ENCODE results near the gene DCAKD.
A peak's percentile ranks its signal among the peaks of the same experiment; 100 is the strongest.

DCAKD gene

GRCh38 chr17:45031231-45032173 lies 19.9 kb downstream of the DCAKD start:
- no peak for DNase-seq (ENCODE audit: low read depth in 1 of 2, low spot score in 1 of 2)

- no peak for DNase-seq (ENCODE audit: low read depth in 1 of 2, low spot score in 1 of 2)
Observed at GRCh38 chr17:45030733-45031132, 20.7 kb downstream of the DCAKD start.

GRCh38 chr17:45029758-45030423 lies 21.5 kb downstream of the DCAKD start:
- no peak for DNase-seq (ENCODE audit: low read depth in 1 of 2, low spot score in 1 of 2)

GRCh38 chr17:45029096-45029495 lies 22.3 kb downstream of the DCAKD start:
- DNase-seq (ENCODE audit: low read depth in 1 of 2, low spot score in 1 of 2): no peak

- DNase-seq (ENCODE audit: low read depth in 1 of 2, low spot score in 1 of 2): no peak
Observed at GRCh38 chr17:45022655-45023339, 28.6 kb downstream of the DCAKD start.

GRCh38 chr17:45022288-45022648 lies 29.2 kb downstream of the DCAKD start:
- no peak for DNase-seq (ENCODE audit: low read depth in 1 of 2, low spot score in 1 of 2)

GRCh38 chr17:45021607-45022287 lies 29.7 kb downstream of the DCAKD start:
- DNase-seq (ENCODE audit: low read depth in 1 of 2, low spot score in 1 of 2): peak; percentile 41 to 50

GRCh38 chr17:45020354-45021138 lies 30.9 kb downstream of the DCAKD start:
- no peak for DNase-seq (ENCODE audit: low read depth in 1 of 2, low spot score in 1 of 2)

- DNase-seq (ENCODE audit: low read depth in 1 of 2, low spot score in 1 of 2): peak in 1 of 2 donors; percentile 17
Observed at GRCh38 chr17:45018848-45019711, 32.4 kb downstream of the DCAKD start.

GRCh38 chr17:45018514-45018847 lies 33.0 kb downstream of the DCAKD start:
- DNase-seq (ENCODE audit: low read depth in 1 of 2, low spot score in 1 of 2): no peak

GRCh38 chr17:45016823-45017222 lies 34.6 kb downstream of the DCAKD start:
- DNase-seq (ENCODE audit: low read depth in 1 of 2, low spot score in 1 of 2): no peak

- no peak for DNase-seq (ENCODE audit: low read depth in 1 of 2, low spot score in 1 of 2)
Observed at GRCh38 chr17:45016237-45016636, 35.2 kb downstream of the DCAKD start.

GRCh38 chr17:45013021-45013997 lies 38.1 kb downstream of the DCAKD start:
- no peak for DNase-seq (ENCODE audit: low read depth in 1 of 2, low spot score in 1 of 2)

GRCh38 chr17:45011767-45012166 lies 39.7 kb downstream of the DCAKD start:
- no peak for DNase-seq (ENCODE audit: low read depth in 1 of 2, low spot score in 1 of 2)

GRCh38 chr17:45009676-45010467 lies 41.6 kb downstream of the DCAKD start:
- DNase-seq (ENCODE audit: low read depth in 1 of 2, low spot score in 1 of 2): no peak

GRCh38 chr17:45008216-45008615 lies 43.2 kb downstream of the DCAKD start:
- DNase-seq (ENCODE audit: low read depth in 1 of 2, low spot score in 1 of 2): no peak

GRCh38 chr17:45006927-45007461 lies 44.4 kb downstream of the DCAKD start:
- no peak for DNase-seq (ENCODE audit: low read depth in 1 of 2, low spot score in 1 of 2)

Measured in activated T-helper 1 cell treated with anti-CD3 and anti-CD28 coated beads, Interleukin-2, amount 50 U/mL, for 16 hours (primary cell).